Suprapubic skin (tissue), 4 donors: ENCODE measurements around the gene OSBPL8. TPM values are rescaled to one million over a fixed set of nuclear protein-coding genes. Genes with fewer than 3 reads are reported as not detected.
A peak's percentile ranks its signal among the peaks of the same experiment; 100 is the strongest.

ENCODE experiments used
- DNase-seq, 2 donors: peaks; one replicate each; pipeline ENCODE4 v3.0.0-alpha.2; 2019; ENCODE audit warnings: low spot score in 2 of 2
- H3K27ac ChIP-seq: fragments of 200-600 bp; sonication (generic); one replicate; pipeline ENCODE4 v1.5.1; 2019
- H3K27me3 ChIP-seq: fragments of 200-600 bp; sonication (generic); one replicate; pipeline ENCODE4 v1.5.1; 2019
- H3K36me3 ChIP-seq: fragments of 200-600 bp; sonication (generic); one replicate; pipeline ENCODE4 v1.5.1; 2019
- H3K4me1 ChIP-seq: fragments of 200-600 bp; sonication (generic); one replicate; pipeline ENCODE4 v1.5.1; 2019
- H3K4me3 ChIP-seq: fragments of 200-600 bp; sonication (generic); one replicate; pipeline ENCODE4 v1.5.1; 2019; ENCODE audit warnings: mild to moderate bottlenecking
- H3K9me3 ChIP-seq: fragments of 200-600 bp; sonication (generic); one replicate; pipeline ENCODE4 v1.5.1; 2019
- CTCF ChIP-seq, 2 donors: fragments of 200-600 bp in 1 of 2; fragments of 450-650 bp in 1 of 2; sonication (generic) in 1 of 2; IDR thresholded peaks; one replicate each; pipeline ENCODE4 v1.5.1; 2016 to 2019; ENCODE audit warnings: antibody characterized with exemption in 2 of 2, mild to moderate bottlenecking in 1 of 2, moderate library complexity in 1 of 2
- EP300 ChIP-seq: sonication (generic); formaldehyde crosslinking; IDR thresholded peaks from one replicate; pipeline ENCODE4 v1.6.1; 2017; ENCODE audit warnings: antibody characterized with exemption
- POLR2A ChIP-seq, 2 donors: fragments of 450-650 bp; IDR thresholded peaks; one replicate each; pipeline ENCODE4 v1.6.1; 2017; ENCODE audit warnings: antibody characterized with exemption in 2 of 2, mild to moderate bottlenecking in 2 of 2, moderate library complexity in 2 of 2
- POLR2AphosphoS5 ChIP-seq, 3 donors: sonication (generic); formaldehyde crosslinking; IDR thresholded peaks; one replicate each; pipeline ENCODE4 v1.6.1; 2017; ENCODE audit warnings: antibody characterized with exemption in 3 of 3
- WGBS: methylation state at CpG from one replicate; pipeline ENCODE4 v1.1.5; 2018; 5-methylcytosine and 5-hydroxymethylcytosine counted together
- total RNA-seq, 4 donors: library from RNA; depleted of rRNA; stranded (reverse); fragments of >200 nt; gene quantifications; one replicate each; pipeline ENCODE4 v1.1.0, GENCODE V29; 2016

Gene OSBPL8
- total RNA-seq, 4 donors from 2014 or later = 73.1 to 116 (median 87.4) TPM

- Histone ChIP-seq H3K27me3 (no peaks in the 10 kb centered on the region), H3K4me1 (no peaks in the 10 kb centered on the region), H3K9me3 (peaks cover 9% of the 10 kb centered on the region), H3K4me3 (no peak overlapping the region), H3K36me3 (no peaks in the 10 kb centered on the region), H3K27ac (no peak overlapping the region)
- no peak for TF ChIP-seq EP300
- WGBS = 79% methylated on average over 2 of the region's 2 CpGs
- DNase-seq = no peak
These were observed 133.4 kb downstream of the OSBPL8 start for GRCh38 chr12:76426160-76426559.

- Histone ChIP-seq H3K9me3 (peaks cover 9% of the 10 kb centered on the region), H3K36me3 (no peaks in the 10 kb centered on the region), H3K27me3 (no peaks in the 10 kb centered on the region), H3K4me3 (no peak overlapping the region), H3K27ac (no peak overlapping the region), H3K4me1 (peaks cover 4% of the 10 kb centered on the region)
- 93% methylated on average over 1 of the region's 1 CpG for WGBS
- no peak for DNase-seq
- TF ChIP-seq POLR2A (IDR thresholded peaks at IDR 0.05) = no peak
- no peak for TF ChIP-seq POLR2AphosphoS5 (IDR thresholded peaks at IDR 0.05)
- no peak for TF ChIP-seq EP300
- TF ChIP-seq CTCF (IDR thresholded peaks at IDR 0.05) = no peak
These were observed 134.6 kb downstream of the OSBPL8 start for GRCh38 chr12:76424941-76425340.

- DNase-seq = no peak
- H3K36me3 ChIP-seq = no peaks in the 10 kb centered on the region
- TF ChIP-seq CTCF (IDR thresholded peaks at IDR 0.05) = no peak
- TF ChIP-seq POLR2AphosphoS5 (IDR thresholded peaks at IDR 0.05) = no peak
- no peak for TF ChIP-seq EP300
- no peak for TF ChIP-seq POLR2A (IDR thresholded peaks at IDR 0.05)
- peaks cover 6% of the 10 kb centered on the region for H3K4me1 ChIP-seq
- H3K27ac ChIP-seq = peak overlapping the region; percentile 53
- no peaks in the 10 kb centered on the region for H3K27me3 ChIP-seq
- 51% methylated on average over 9 of the region's 9 CpGs for WGBS
- H3K4me3 ChIP-seq = peak overlapping the region; percentile 39
- H3K9me3 ChIP-seq = peaks cover 9% of the 10 kb centered on the region
These were observed 136.8 kb downstream of the OSBPL8 start for GRCh38 chr12:76422543-76423438.

GRCh38 chr12:76422154-76422542, 137.4 kb downstream of the OSBPL8 start:
- Histone ChIP-seq H3K36me3 (no peaks in the 10 kb centered on the region), H3K27me3 (no peaks in the 10 kb centered on the region), H3K9me3 (peaks cover 9% of the 10 kb centered on the region), H3K4me3 (peak overlapping the region; percentile 39), H3K27ac (peak overlapping the region; percentile 53), H3K4me1 (peaks cover 6% of the 10 kb centered on the region)
- 47% methylated on average over 2 of the region's 2 CpGs for WGBS
- no peak for DNase-seq
- no peak for TF ChIP-seq POLR2AphosphoS5 (IDR thresholded peaks at IDR 0.05)
- TF ChIP-seq EP300 = no peak
- TF ChIP-seq POLR2A (IDR thresholded peaks at IDR 0.05) = no peak
- no peak for TF ChIP-seq CTCF (IDR thresholded peaks at IDR 0.05)

GRCh38 chr12:76421046-76421445, 138.5 kb downstream of the OSBPL8 start:
- no peak for DNase-seq
- TF ChIP-seq POLR2A (IDR thresholded peaks at IDR 0.05) (no peak), EP300 (no peak), CTCF (IDR thresholded peaks at IDR 0.05) (no peak), POLR2AphosphoS5 (IDR thresholded peaks at IDR 0.05) (no peak)
- no peaks in the 10 kb centered on the region for H3K36me3 ChIP-seq
- WGBS = 71% methylated on average over 2 of the region's 2 CpGs
- H3K4me3 ChIP-seq = no peak overlapping the region
- H3K27ac ChIP-seq = no peak overlapping the region
- H3K4me1 ChIP-seq = peaks cover 6% of the 10 kb centered on the region
- no peaks in the 10 kb centered on the region for H3K27me3 ChIP-seq
- H3K9me3 ChIP-seq = peaks cover 4% of the 10 kb centered on the region
